GM21447 (cell line): Measurements from ENCODE around the gene CES4A.
"Not testable (repeated sequence)": the region's sequence is repeated elsewhere in the genome, so short reads cannot be mapped to it uniquely, and the experiment has no call there.

Source experiments
- ATAC-seq: cut with Tn5 transposase; IDR thresholded peaks from one replicate; pipeline ENCODE4 v1.9.1; 2021; ENCODE audit not compliant: unreplicated experiment

The CES4A gene

GRCh38 chr16:67041520-67041919 is 53.1 kb downstream of the CES4A start:
- not testable (repeated sequence) for ATAC-seq

GRCh38 chr16:67043420-67043819 is 55.0 kb downstream of the CES4A start:
- ATAC-seq = no peak

GRCh38 chr16:67050796-67051195 is 62.4 kb downstream of the CES4A start:
- ATAC-seq = no peak

DNA sequence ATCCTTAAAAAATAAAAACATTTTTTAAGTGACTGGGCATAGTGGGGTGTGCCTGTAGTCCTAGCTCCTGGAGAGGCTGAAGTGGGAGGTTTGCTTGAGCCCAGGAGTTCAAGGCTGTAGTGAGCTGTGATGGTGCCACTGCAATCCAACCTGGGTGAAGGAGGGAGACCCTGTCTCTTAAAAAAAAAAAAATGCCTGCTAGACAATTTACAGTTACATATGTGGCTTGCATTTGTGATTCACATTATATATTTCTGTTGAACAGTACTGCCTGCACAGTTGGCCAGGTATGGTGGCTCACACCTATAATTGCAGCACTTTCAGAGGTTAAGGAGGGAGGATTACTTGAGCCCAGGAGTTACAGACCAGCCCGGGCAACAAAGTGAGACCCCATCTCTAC is 64.0 kb downstream of the CES4A start:
- no peak for ATAC-seq

DNA sequence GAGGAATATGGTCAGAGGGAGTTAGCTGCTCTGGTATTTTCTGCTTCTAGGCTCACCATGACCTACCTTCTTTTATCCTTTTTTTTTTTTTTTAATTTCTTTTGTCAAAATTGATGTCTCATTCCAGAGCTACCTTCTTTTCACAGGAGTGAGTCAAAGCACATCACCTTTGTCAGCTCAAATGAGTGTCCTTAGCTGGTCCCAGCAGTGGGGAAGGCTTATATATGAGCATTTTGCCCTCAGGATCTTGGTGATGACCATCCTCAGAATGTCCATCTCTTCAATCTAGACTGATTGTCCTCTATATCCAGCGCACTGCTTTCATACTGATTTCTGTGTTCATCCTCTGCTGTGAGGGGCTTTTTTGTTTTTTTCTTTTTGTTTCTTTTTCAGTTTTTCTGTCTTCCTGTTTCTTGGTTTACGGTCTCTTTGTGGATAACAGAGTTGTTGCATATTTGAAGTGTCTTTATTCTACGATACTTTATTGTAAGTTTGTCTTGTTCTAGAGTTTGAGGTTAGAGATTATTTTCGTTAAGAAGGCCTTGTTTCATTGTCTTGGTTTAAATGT is 65.5 kb downstream of the CES4A start:
- ATAC-seq = no peak

GRCh38 chr16:67054901-67055300 is 66.5 kb downstream of the CES4A start:
- no peak for ATAC-seq

DNA sequence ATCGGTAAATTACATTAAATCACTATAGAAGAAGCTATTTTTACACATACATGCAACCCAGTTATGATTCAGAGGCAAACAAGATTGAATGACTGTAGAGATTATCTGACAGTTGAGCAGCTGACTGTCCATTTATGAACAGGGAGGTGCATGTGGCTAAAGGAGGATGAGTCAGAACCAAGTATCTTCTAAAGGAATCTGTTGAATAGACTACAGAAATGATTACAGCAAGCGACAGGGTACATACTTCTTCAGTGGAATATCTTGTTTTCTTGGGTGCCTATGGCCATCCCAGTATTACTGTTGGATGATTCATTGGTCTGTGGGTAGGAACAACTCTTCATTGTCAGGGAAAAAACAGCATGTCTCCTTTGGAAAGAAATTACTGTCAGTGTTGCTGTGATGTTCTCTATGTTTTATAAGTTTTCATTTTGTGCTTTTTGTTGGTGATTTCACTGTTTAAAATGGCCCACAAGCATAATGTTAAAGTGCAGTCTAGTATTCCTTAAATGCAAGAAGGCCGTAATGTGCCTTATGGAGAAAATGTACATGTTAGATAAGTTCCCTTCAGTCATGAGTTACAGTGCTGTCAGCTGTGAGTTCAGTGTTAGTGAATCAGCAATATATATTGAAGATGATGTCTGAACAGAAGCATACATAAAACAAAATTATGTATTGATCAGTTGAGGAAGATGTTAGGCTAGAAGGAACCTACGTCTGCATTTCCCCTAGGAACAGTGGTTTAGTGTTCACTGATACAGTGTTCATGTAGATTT is 67.5 kb downstream of the CES4A start:
- ATAC-seq = no peak
